Adrenal gland (tissue), 12 donors: ENCODE measurements around the gene CLEC2L. TPM values are rescaled to one million over a fixed set of nuclear protein-coding genes. Genes with fewer than 3 reads are reported as not detected.

Experiments used
- DNase-seq, 7 donors: peaks; one replicate each; pipeline ENCODE4 v3.0.0-alpha.2; 2019 to 2020
- H3K27ac ChIP-seq, 5 donors: fragments of 200-600 bp; sonication (generic) in 4 of 5; 1 replicate in 3 of 5; 2 replicates in 2 of 5; pipeline versions ENCODE4 v1.5.1 to v1.8.0; 2016 to 2020; ENCODE audit warnings: mild to moderate bottlenecking in 1 of 5
- H3K27me3 ChIP-seq: fragments of 200-600 bp; 2 replicates; pipeline ENCODE4 v1.8.0; 2021
- H3K36me3 ChIP-seq, 2 donors: fragments of 200-600 bp; replicated peaks in 1 of 2; 1 replicate in 1 of 2; 2 replicates in 1 of 2; pipeline versions ENCODE4 v1.5.1 to v1.8.0; 2018 to 2022
- H3K4me1 ChIP-seq, 2 donors: fragments of 200-600 bp; replicated peaks in 1 of 2; 1 replicate in 1 of 2; 2 replicates in 1 of 2; pipeline versions ENCODE4 v1.5.1 to v1.8.0; 2018 to 2021
- H3K4me3 ChIP-seq, 4 donors: fragments of 200-600 bp; sonication (generic) in 3 of 4; one replicate each; pipeline ENCODE4 v1.5.1; 2016 to 2018
- H3K9me3 ChIP-seq, 3 donors: fragments of 200-600 bp; sonication (generic) in 1 of 3; replicated peaks in 1 of 3; 1 replicate in 2 of 3; 2 replicates in 1 of 3; pipeline versions ENCODE4 v1.5.1 to v1.8.0; 2016 to 2021
- CTCF ChIP-seq, 6 experiments: fragments of 450-650 bp in 4 of 6; fragments of 200-600 bp in 2 of 6; sonication (generic) in 1 of 6; IDR thresholded peaks; 1 replicate in 5 of 6; 2 replicates in 1 of 6; pipeline versions ENCODE4 v1.5.1 to v1.8.0; 2016 to 2021; ENCODE audit warnings: antibody characterized with exemption in 6 of 6, mild to moderate bottlenecking in 2 of 6, moderate library complexity in 1 of 6
- POLR2A ChIP-seq, 2 donors: fragments of 450-650 bp; IDR thresholded peaks; one replicate each; pipeline ENCODE4 v1.6.1; 2017; ENCODE audit warnings: antibody characterized with exemption in 2 of 2, mild to moderate bottlenecking in 2 of 2, moderate library complexity in 1 of 2
- WGBS, 4 donors: extraction: QIAGEN DNeasy Blood & Tissue Kit in 2 of 4; methylation state at CpG; one replicate each; pipeline versions ENCODE4 v1.1.5 to v1.1.7; 2013 to 2017; 5-methylcytosine and 5-hydroxymethylcytosine counted together
- intact Hi-C, 2 donors: fragments of 100-400 bp; cut with DNase I; formaldehyde crosslinking; loops; one replicate each; pipeline versions ENCODE4 v1.14.1 to v1.15.0; 2022 to 2023
- polyA plus RNA-seq, 3 donors: library from polyadenylated mRNA; stranded (reverse); fragments of 200-250 nt in 2 of 3; fragments of 350-450 nt in 1 of 3; fragmentation: Illumina TruSeq in 1 of 3; extraction: RNeasy Lipid Tissue Mini Kit (QIAGEN cat#74804) in 1 of 3; gene quantifications; one replicate each; pipeline ENCODE4 v1.2.3, GENCODE V29; 2013 to 2014
- total RNA-seq, 9 donors: library from RNA; depleted of rRNA in 4 of 9; stranded (reverse); fragments of >200 nt in 4 of 9; fragments of 120-200 nt in 1 of 9; fragmentation: NEBNext Ultra II Directional in 1 of 9; extraction: Animal tissue kit (Norgen Biotek cat#: 25700) in 1 of 9; gene quantifications; one replicate each; pipeline versions ENCODE4 v1.1.0 to v1.2.4, GENCODE V29; 2013 to 2023
- donor health status: healthy with polysubstance abuse.
- donor health status: Bipolar disorder and iron deficiency.
- donor health status: DM: yes; HTN: yes; CAD: no.
- donor health status: DM: no; HTN: no; CAD: no.
- donor health status: DM: no; HTN: no; CAD: no.
- donor health status: DM: yes; HTN: yes; CAD: no.

Gene CLEC2L
- total and polyA plus RNA-seq, 12 donors = 0.06 to 0.18 TPM; not detected in 10

DNA sequence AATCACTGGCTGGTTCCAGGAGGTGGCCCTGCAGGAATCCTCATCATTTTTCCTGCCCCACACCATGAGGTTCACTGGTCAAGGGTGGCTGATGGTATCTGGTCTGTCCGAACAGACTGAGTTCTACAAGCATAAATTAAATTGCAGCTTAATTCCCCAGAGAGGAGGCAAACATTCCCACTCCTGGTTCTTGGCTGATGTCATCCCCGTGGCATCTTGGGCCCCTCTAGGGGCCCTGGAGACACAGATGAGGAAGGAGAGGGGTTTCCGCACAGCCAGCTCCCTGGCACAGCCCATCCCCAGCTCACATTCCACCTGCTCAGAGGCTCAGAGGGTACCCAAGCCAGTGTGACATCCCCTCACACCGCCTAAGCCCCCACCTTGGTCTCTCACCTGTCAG lies 34.7 kb upstream of the CLEC2L start:
- H3K9me3 ChIP-seq = no peaks in the 10 kb centered on the region
- no peak overlapping the region for H3K4me3 ChIP-seq
- DNase-seq = no peak
- peaks cover 0 to 2% of the 10 kb centered on the region in 2 donors for H3K4me1 ChIP-seq
- H3K27ac ChIP-seq = no peak overlapping the region
- 52 to 78% (median 59%) methylated on average over 2 to 4 of the region's 4 CpGs for WGBS, 4 donors
- TF ChIP-seq POLR2A (IDR thresholded peaks at IDR 0.05) (no peak), CTCF (IDR thresholded peaks at IDR 0.05) (no peak)
- H3K36me3 ChIP-seq = no peaks in the 10 kb centered on the region
- intact Hi-C loops = no loop called here
- peaks cover 4% of the 10 kb centered on the region for H3K27me3 ChIP-seq

GRCh38 chr7:139490130-139490529 lies 33.4 kb upstream of the CLEC2L start:
- Histone ChIP-seq H3K9me3 (no peaks in the 10 kb centered on the region), H3K27me3 (no peaks in the 10 kb centered on the region), H3K27ac (no peak overlapping the region), H3K36me3 (no peaks in the 10 kb centered on the region), H3K4me1 (no peaks in the 10 kb centered on the region), H3K4me3 (no peak overlapping the region)
- no peak for DNase-seq
- intact Hi-C loops = loop anchor here in 1 of 2 donors (10.0 kb wide), 1 partner anchor 515 kb away; no protein-coding TSS in a partner anchor
- 70 to 89% (median 84%) methylated on average over 5 of the region's 5 CpGs for WGBS, 4 donors
- TF ChIP-seq POLR2A (IDR thresholded peaks at IDR 0.05) (no peak), CTCF (IDR thresholded peaks at IDR 0.05) (no peak)

GRCh38 chr7:139492293-139492692 lies 31.2 kb upstream of the CLEC2L start:
- Histone ChIP-seq H3K4me3 (no peak overlapping the region), H3K27me3 (no peaks in the 10 kb centered on the region), H3K36me3 (no peaks in the 10 kb centered on the region), H3K27ac (no peak overlapping the region), H3K9me3 (no peaks in the 10 kb centered on the region), H3K4me1 (no peaks in the 10 kb centered on the region)
- no peak for DNase-seq
- intact Hi-C loops = loop anchor here in 1 of 2 donors (10.0 kb wide), 1 partner anchor 513 kb away; no protein-coding TSS in a partner anchor
- 68 to 89% (median 79%) methylated on average over 1 of the region's 1 CpG for WGBS, 4 donors
- TF ChIP-seq CTCF (IDR thresholded peaks at IDR 0.05) (no peak), POLR2A (IDR thresholded peaks at IDR 0.05) (no peak)

GRCh38 chr7:139494835-139495579 lies 28.5 kb upstream of the CLEC2L start:
- Histone ChIP-seq H3K36me3 (no peaks in the 10 kb centered on the region), H3K27ac (no peak overlapping the region), H3K27me3 (no peaks in the 10 kb centered on the region), H3K9me3 (no peaks in the 10 kb centered on the region), H3K4me3 (no peak overlapping the region), H3K4me1 (peaks cover 0 to 3% of the 10 kb centered on the region in 2 donors)
- 56 to 66% (median 63%) methylated on average over 5 of the region's 5 CpGs for WGBS, 4 donors
- no peak for TF ChIP-seq CTCF (IDR thresholded peaks at IDR 0.05)
- no peak for DNase-seq
- intact Hi-C loops = loop anchor here in 1 of 2 donors (10.0 kb wide), 1 partner anchor 510 kb away; no protein-coding TSS in a partner anchor
